Chondrocyte (in vitro differentiated cells): ENCODE results near the gene FOXL2NB. TPM values are rescaled to one million over a fixed set of nuclear protein-coding genes. Genes with fewer than 3 reads are reported as not detected.
A peak's percentile ranks its signal among the peaks of the same experiment; 100 is the strongest.

Experiments
- DNase-seq: peaks from one replicate; pipeline ENCODE4 v3.0.0; 2021; ENCODE audit warnings: mixed read lengths, low spot score
- H3K27ac Mint-ChIP-seq: one replicate; pipeline ENCODE4 v1.8.0; 2021; ENCODE audit warnings: mild to moderate bottlenecking, moderate library complexity, mixed read lengths; ENCODE audit not compliant: unreplicated experiment
- H3K27me3 Mint-ChIP-seq: 2 replicates; pipeline ENCODE4 v1.8.0; 2021; ENCODE audit warnings: low read depth, mixed read lengths
- H3K36me3 Mint-ChIP-seq: 2 replicates; pipeline ENCODE4 v1.8.0; 2021; ENCODE audit warnings: low read depth, mixed read lengths
- H3K4me1 Mint-ChIP-seq: 2 replicates; pipeline ENCODE4 v1.8.0; 2021; ENCODE audit warnings: low read depth, mild to moderate bottlenecking, mixed read lengths
- H3K4me3 Mint-ChIP-seq: one replicate; pipeline ENCODE4 v1.8.0; 2021; ENCODE audit warnings: mild to moderate bottlenecking, moderate library complexity, mixed read lengths; ENCODE audit not compliant: unreplicated experiment
- H3K9me3 Mint-ChIP-seq: 2 replicates; pipeline ENCODE4 v1.8.0; 2021; ENCODE audit warnings: low read depth, mixed read lengths
- CTCF ChIP-seq: fragments of 200-600 bp; sonication (generic); IDR thresholded peaks from 2 replicates; pipeline ENCODE4 v1.5.0; 2021; ENCODE audit warnings: antibody characterized with exemption, mild to moderate bottlenecking, moderate library complexity
- total RNA-seq: library from RNA; stranded (reverse); gene quantifications from 3 replicates; pipeline ENCODE4 v1.2.1, GENCODE V29; 2021

Gene FOXL2NB
- total RNA-seq, 1 donor from 2014 or later: 0.17 TPM

- Mint-ChIP-seq H3K4me3 (no peak overlapping the region), H3K36me3 (no peaks in the 10 kb centered on the region), H3K4me1 (peaks cover 5% of the 10 kb centered on the region)
Observed at GRCh38 chr3:138912237-138912636, 34.8 kb upstream of the FOXL2NB start.

GRCh38 chr3:138913766-138914165, 33.3 kb upstream of the FOXL2NB start:
- DNase-seq: no peak
- no peak overlapping the region for H3K27ac Mint-ChIP-seq
- no peak for TF ChIP-seq CTCF
- H3K27me3 Mint-ChIP-seq: no peaks in the 10 kb centered on the region
- no peak overlapping the region for H3K4me3 Mint-ChIP-seq
- peaks cover 5% of the 10 kb centered on the region for H3K4me1 Mint-ChIP-seq
- H3K9me3 Mint-ChIP-seq: no peaks in the 10 kb centered on the region
- H3K36me3 Mint-ChIP-seq: no peaks in the 10 kb centered on the region

More at GRCh38 chr3:138912237-138912636, 34.8 kb upstream of the FOXL2NB start:
- Mint-ChIP-seq H3K27ac (no peak overlapping the region), H3K27me3 (no peaks in the 10 kb centered on the region), H3K9me3 (no peaks in the 10 kb centered on the region)
- DNase-seq: no peak
- TF ChIP-seq CTCF: no peak

- H3K36me3 Mint-ChIP-seq: no peaks in the 10 kb centered on the region
- no peak for TF ChIP-seq CTCF
- H3K27me3 Mint-ChIP-seq: no peaks in the 10 kb centered on the region
- no peak for DNase-seq
- H3K4me3 Mint-ChIP-seq: peak overlapping the region; percentile 87
- H3K9me3 Mint-ChIP-seq: no peaks in the 10 kb centered on the region
- peaks cover 5% of the 10 kb centered on the region for H3K4me1 Mint-ChIP-seq
- H3K27ac Mint-ChIP-seq: peak overlapping the region; percentile 84
Observed at GRCh38 chr3:138914870-138915502, 32.0 kb upstream of the FOXL2NB start.

GRCh38 chr3:138915503-138916498, 31.2 kb upstream of the FOXL2NB start:
- DNase-seq: peak; percentile 97

More at GRCh38 chr3:138915503-138916498, 31.2 kb upstream of the FOXL2NB start:
- H3K4me3 Mint-ChIP-seq: peak overlapping the region; percentile 87
- no peaks in the 10 kb centered on the region for H3K36me3 Mint-ChIP-seq
- peak; percentile 81 for TF ChIP-seq CTCF
- H3K27ac Mint-ChIP-seq: peak overlapping the region; percentile 95
- no peaks in the 10 kb centered on the region for H3K9me3 Mint-ChIP-seq
- H3K27me3 Mint-ChIP-seq: no peaks in the 10 kb centered on the region
- H3K4me1 Mint-ChIP-seq: peaks cover 5% of the 10 kb centered on the region
